DND-41 (cell line): ENCODE results near the gene THSD7A.

Experiments used
- ATAC-seq: fragments of 200-7000 bp; cut with Tn5 transposase; 3 replicates; pipeline ENCODE4 v1.9.1; 2021; ENCODE audit warnings: low read depth; ENCODE audit not compliant: insufficient read depth
- DNase-seq: peaks from one replicate; pipeline ENCODE4 v3.0.0-alpha.2; 2020
- H2AFZ ChIP-seq: 2 replicates; pipeline ENCODE4 v1.6.0; 2012; ENCODE audit warnings: low read depth, low read length
- H3K27ac ChIP-seq: 2 replicates; pipeline ENCODE4 v1.5.1; 2012; ENCODE audit warnings: low read length, inconsistent platforms
- H3K27me3 ChIP-seq: fragments of 200-600 bp; sonication (generic); 2 replicates; pipeline ENCODE4 v1.6.0; 2012; ENCODE audit warnings: low read length, mild to moderate bottlenecking, inconsistent platforms; ENCODE audit not compliant: insufficient read depth, poor library complexity
- H3K36me3 ChIP-seq: 2 replicates; pipeline ENCODE4 v1.5.1; 2012; ENCODE audit warnings: low read length, inconsistent platforms; ENCODE audit not compliant: insufficient read depth
- H3K4me1 ChIP-seq: 2 replicates; pipeline ENCODE4 v1.5.1; 2012; ENCODE audit warnings: mild to moderate bottlenecking, low read length; ENCODE audit not compliant: insufficient read depth
- H3K4me2 ChIP-seq: 2 replicates; pipeline ENCODE4 v1.6.0; 2012; ENCODE audit warnings: mild to moderate bottlenecking, moderate library complexity, low read length, inconsistent platforms; ENCODE audit not compliant: insufficient read depth
- H3K4me3 ChIP-seq, 2 experiments: fragments of 200-600 bp in 1 of 2; shearing (Covaris generic) in 1 of 2; 2 replicates each; pipeline ENCODE4 v1.5.1; 2012 to 2016; ENCODE audit warnings: inconsistent platforms in 2 of 2, low read length in 2 of 2, mild to moderate bottlenecking in 2 of 2, low read depth in 1 of 2, moderate library complexity in 1 of 2
- H3K79me2 ChIP-seq: 2 replicates; pipeline ENCODE4 v1.6.0; 2012; ENCODE audit warnings: low read length, inconsistent platforms; ENCODE audit not compliant: insufficient read depth
- H3K9ac ChIP-seq: 2 replicates; pipeline ENCODE4 v1.6.0; 2012; ENCODE audit warnings: low read depth, mild to moderate bottlenecking, inconsistent platforms, low read length, moderate library complexity
- H3K9me3 ChIP-seq: 2 replicates; pipeline ENCODE4 v1.5.1; 2012; ENCODE audit warnings: low read length, moderate library complexity, mild to moderate bottlenecking, inconsistent platforms; ENCODE audit not compliant: insufficient read depth, severe bottlenecking
- H4K20me1 ChIP-seq: 2 replicates; pipeline ENCODE4 v1.6.0; 2012; ENCODE audit warnings: low read length; ENCODE audit not compliant: insufficient read depth
- CTCF ChIP-seq: IDR thresholded peaks from 2 replicates; pipeline ENCODE4 v1.5.1; 2012; ENCODE audit warnings: borderline replicate concordance, low read length, moderate library complexity, mild to moderate bottlenecking; ENCODE audit not compliant: poor library complexity, severe bottlenecking; ENCODE audit errors: extremely low read depth
- EZH2 ChIP-seq: IDR thresholded peaks from 3 replicates; pipeline ENCODE4 v1.6.1; 2012; ENCODE audit warnings: borderline replicate concordance, low read depth, mild to moderate bottlenecking, moderate library complexity, low read length, inconsistent platforms; ENCODE audit not compliant: severe bottlenecking

The THSD7A gene

GRCh38 chr7:11726794-11727155 is 105.2 kb downstream of the THSD7A start:
- Histone ChIP-seq H3K4me2 (no peak overlapping the region), H2AFZ (no peak overlapping the region), H3K79me2 (no peaks in the 10 kb centered on the region), H3K4me3 (no peak overlapping the region), H3K27me3 (no peaks in the 10 kb centered on the region), H3K27ac (no peak overlapping the region), H3K4me1 (no peaks in the 10 kb centered on the region), H3K9me3 (no peaks in the 10 kb centered on the region), H3K9ac (no peak overlapping the region), H4K20me1 (no peaks in the 10 kb centered on the region), H3K36me3 (no peaks in the 10 kb centered on the region)
- ATAC-seq (no peak), DNase-seq (no peak)
- TF ChIP-seq EZH2 = no peak
- TF ChIP-seq CTCF = no peak

- Histone ChIP-seq H3K4me1 (no peaks in the 10 kb centered on the region), H3K4me2 (no peak overlapping the region), H3K9ac (no peak overlapping the region), H4K20me1 (no peaks in the 10 kb centered on the region), H3K27me3 (no peaks in the 10 kb centered on the region), H3K4me3 (no peak overlapping the region), H3K36me3 (no peaks in the 10 kb centered on the region), H2AFZ (no peak overlapping the region), H3K27ac (no peak overlapping the region), H3K9me3 (no peaks in the 10 kb centered on the region), H3K79me2 (no peaks in the 10 kb centered on the region)
- ATAC-seq (no peak), DNase-seq (no peak)
- TF ChIP-seq CTCF (no peak), EZH2 (no peak)
Measured at GRCh38 chr7:11726001-11726793, 105.8 kb downstream of the THSD7A start.

- H3K27me3 ChIP-seq = no peaks in the 10 kb centered on the region
- no peak overlapping the region for H3K4me2 ChIP-seq
- H4K20me1 ChIP-seq = no peaks in the 10 kb centered on the region
- DNase-seq = no peak
- no peaks in the 10 kb centered on the region for H3K9me3 ChIP-seq
- H2AFZ ChIP-seq = no peak overlapping the region
- no peaks in the 10 kb centered on the region for H3K36me3 ChIP-seq
- no peaks in the 10 kb centered on the region for H3K4me1 ChIP-seq
- no peak for ATAC-seq
- TF ChIP-seq EZH2 (no peak), CTCF (no peak)
- no peak overlapping the region for H3K4me3 ChIP-seq
- no peak overlapping the region for H3K9ac ChIP-seq
- no peaks in the 10 kb centered on the region for H3K79me2 ChIP-seq
- H3K27ac ChIP-seq = no peak overlapping the region
Measured at GRCh38 chr7:11716185-11716584, 115.8 kb downstream of the THSD7A start.
